GM18526 (cell line): ENCODE measurements around the gene PUS3.

ENCODE experiments used
- POLR2A ChIP-seq: IDR thresholded peaks from 3 replicates; pipeline ENCODE4 v1.6.1; 2011; ENCODE audit not compliant: insufficient read length; ENCODE audit errors: extremely low read depth

PUS3 gene

GRCh38 chr11:125903711-125904659 lies 979 bp upstream of the PUS3 start, which contains the start of gene DDX25:
TSS of gene DDX25 (plus strand) at chr11:125904508. CDS start at chr11:125904518, 10 bp downstream.
- TF ChIP-seq POLR2A = no peak

- no peak for TF ChIP-seq POLR2A
Measured at GRCh38 chr11:125902277-125902926, 604 bp downstream of the PUS3 start.

GRCh38 chr11:125901872-125902271 lies 1.1 kb downstream of the PUS3 start:
- no peak for TF ChIP-seq POLR2A

GRCh38 chr11:125892994-125893393 lies 10.0 kb downstream of the PUS3 start:
- no peak for TF ChIP-seq POLR2A

- no peak for TF ChIP-seq POLR2A
Measured at GRCh38 chr11:125892071-125892470, 10.9 kb downstream of the PUS3 start.

GRCh38 chr11:125890447-125891100 lies 12.4 kb downstream of the PUS3 start:
- TF ChIP-seq POLR2A = no peak

GRCh38 chr11:125887373-125888324 lies 15.4 kb downstream of the PUS3 start, which contains the start of gene HYLS1:
TSS of gene HYLS1 (plus strand) at chr11:125887668. CDS start at chr11:125899369, 11,701 bp downstream.
- TF ChIP-seq POLR2A = peak; percentile 66

GRCh38 chr11:125886997-125887372 lies 16.0 kb downstream of the PUS3 start:
- peak; percentile 46 for TF ChIP-seq POLR2A

- no peak for TF ChIP-seq POLR2A
Measured at GRCh38 chr11:125883375-125883774, 19.6 kb downstream of the PUS3 start.

GRCh38 chr11:125881291-125881690 lies 21.7 kb downstream of the PUS3 start:
- no peak for TF ChIP-seq POLR2A

GRCh38 chr11:125874556-125875124 lies 28.4 kb downstream of the PUS3 start:
- no peak for TF ChIP-seq POLR2A

GRCh38 chr11:125873881-125874555 lies 29.0 kb downstream of the PUS3 start:
- TF ChIP-seq POLR2A = no peak

GRCh38 chr11:125872138-125872491 lies 30.9 kb downstream of the PUS3 start:
- TF ChIP-seq POLR2A = no peak
